Astrocyte of the spinal cord (primary cell): ENCODE results near the gene CAPN8.
"Not testable (repeated sequence)": the region's sequence is repeated elsewhere in the genome, so short reads cannot be mapped to it uniquely, and the experiment has no call there.

ENCODE experiments used
- DNase-seq: peaks from one replicate; pipeline ENCODE4 v3.0.0; 2011; ENCODE audit warnings: low read depth, low spot score
- H3K4me3 ChIP-seq: 2 replicates; pipeline ENCODE4 v1.5.1; 2011; ENCODE audit warnings: low read depth, mild to moderate bottlenecking, low read length, moderate library complexity
- in situ Hi-C: cut with HindIII; loops from 2 replicates; pipeline ENCODE4 v1.10.0; 2017; ENCODE audit warnings: low sequenced_read_pairs
- TF ChIP-seq, protein P1 (sequence below): IDR thresholded peaks from 2 replicates; pipeline ENCODE4 v1.5.1; 2012; ENCODE audit warnings: low read depth, mild to moderate bottlenecking, low read length, inconsistent platforms

CAPN8 gene

DNA sequence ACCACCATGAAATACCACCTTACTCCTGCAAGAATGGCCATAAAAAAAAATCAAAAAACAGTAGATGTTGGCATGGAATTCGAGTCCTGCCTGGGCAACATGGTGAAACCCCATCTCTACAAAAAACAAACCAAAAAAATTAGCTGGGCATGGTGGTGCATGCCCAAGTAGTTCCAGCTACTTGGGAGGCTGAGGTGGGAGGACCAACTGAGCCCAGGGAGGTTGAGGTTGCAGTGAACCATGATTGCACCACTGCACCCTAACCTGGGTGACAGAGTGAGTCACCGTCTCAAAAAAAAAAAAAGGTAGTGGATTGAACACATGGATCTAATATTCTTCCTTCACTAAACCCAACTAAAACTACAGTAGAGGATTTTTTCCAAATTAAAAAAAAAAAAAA lies 146.4 kb downstream of the CAPN8 start:
- no peak overlapping the region for H3K4me3 ChIP-seq
- TF ChIP-seq, protein P1, sequence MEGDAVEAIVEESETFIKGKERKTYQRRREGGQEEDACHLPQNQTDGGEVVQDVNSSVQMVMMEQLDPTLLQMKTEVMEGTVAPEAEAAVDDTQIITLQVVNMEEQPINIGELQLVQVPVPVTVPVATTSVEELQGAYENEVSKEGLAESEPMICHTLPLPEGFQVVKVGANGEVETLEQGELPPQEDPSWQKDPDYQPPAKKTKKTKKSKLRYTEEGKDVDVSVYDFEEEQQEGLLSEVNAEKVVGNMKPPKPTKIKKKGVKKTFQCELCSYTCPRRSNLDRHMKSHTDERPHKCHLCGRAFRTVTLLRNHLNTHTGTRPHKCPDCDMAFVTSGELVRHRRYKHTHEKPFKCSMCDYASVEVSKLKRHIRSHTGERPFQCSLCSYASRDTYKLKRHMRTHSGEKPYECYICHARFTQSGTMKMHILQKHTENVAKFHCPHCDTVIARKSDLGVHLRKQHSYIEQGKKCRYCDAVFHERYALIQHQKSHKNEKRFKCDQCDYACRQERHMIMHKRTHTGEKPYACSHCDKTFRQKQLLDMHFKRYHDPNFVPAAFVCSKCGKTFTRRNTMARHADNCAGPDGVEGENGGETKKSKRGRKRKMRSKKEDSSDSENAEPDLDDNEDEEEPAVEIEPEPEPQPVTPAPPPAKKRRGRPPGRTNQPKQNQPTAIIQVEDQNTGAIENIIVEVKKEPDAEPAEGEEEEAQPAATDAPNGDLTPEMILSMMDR: no peak
- no peak for DNase-seq
- in situ Hi-C loops: no loop called here

DNA sequence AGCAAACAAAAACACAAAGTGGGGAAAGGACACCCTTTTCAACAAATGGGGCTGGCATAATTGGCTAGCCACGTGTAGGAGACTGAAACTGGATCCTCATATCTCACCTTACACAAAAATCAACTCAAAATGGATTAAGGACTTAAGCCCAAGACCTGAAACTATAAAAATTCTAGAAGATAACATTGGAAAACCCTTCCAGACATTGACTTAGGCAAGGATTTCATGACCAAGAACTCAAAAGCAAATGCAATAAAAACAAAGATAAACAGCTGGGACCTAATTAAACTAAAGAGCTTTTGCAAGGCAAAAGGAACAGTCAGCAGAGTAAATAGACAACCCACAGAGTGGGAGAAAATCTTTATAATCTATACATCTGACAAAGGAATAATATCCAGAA lies 146.9 kb downstream of the CAPN8 start:
- H3K4me3 ChIP-seq, DNase-seq, in situ Hi-C loops: not testable (repeated sequence)

GRCh38 chr1:223515926-223516325 lies 149.6 kb downstream of the CAPN8 start:
- TF ChIP-seq, protein P1: no peak
- H3K4me3 ChIP-seq: no peak overlapping the region
- DNase-seq: no peak
- in situ Hi-C loops: no loop called here

- DNase-seq: no peak
- H3K4me3 ChIP-seq: no peak overlapping the region
- in situ Hi-C loops: no loop called here
- TF ChIP-seq, protein P1: no peak
Observed at GRCh38 chr1:223515421-223515820, 150.1 kb downstream of the CAPN8 start.

GRCh38 chr1:223514644-223515043 lies 150.9 kb downstream of the CAPN8 start:
- H3K4me3 ChIP-seq: no peak overlapping the region
- TF ChIP-seq, protein P1: no peak
- in situ Hi-C loops: no loop called here
- DNase-seq: no peak

- TF ChIP-seq, protein P1: no peak
- in situ Hi-C loops: no loop called here
- H3K4me3 ChIP-seq: no peak overlapping the region
- no peak for DNase-seq
Observed at GRCh38 chr1:223513309-223513708, 152.2 kb downstream of the CAPN8 start.

DNA sequence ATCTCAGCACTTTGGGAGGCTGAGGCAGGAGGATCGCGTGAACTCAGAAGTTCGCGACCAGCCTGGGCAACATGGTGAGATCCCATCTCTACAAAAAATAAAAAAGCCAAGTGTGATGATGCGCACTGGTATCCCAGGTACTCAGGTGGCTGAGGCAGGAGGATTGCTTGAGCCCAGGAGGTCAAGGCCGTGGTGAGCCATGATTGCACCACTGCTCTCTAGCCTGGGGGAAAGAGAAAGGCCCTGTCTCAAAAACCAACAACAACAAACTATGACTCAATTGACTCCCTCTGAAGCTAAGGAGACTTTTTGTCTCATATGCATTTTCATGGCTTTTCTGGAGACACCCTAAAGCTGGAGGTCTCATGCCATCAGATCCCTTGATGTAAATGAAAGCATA lies 153.4 kb downstream of the CAPN8 start:
- H3K4me3 ChIP-seq: no peak overlapping the region
- in situ Hi-C loops: no loop called here
- DNase-seq: no peak
- TF ChIP-seq, protein P1: no peak
